HG02623 (cell line): ENCODE results near the gene UBTD1.
"Not testable (repeated sequence)": the region's sequence is repeated elsewhere in the genome, so short reads cannot be mapped to it uniquely, and the experiment has no call there.

Source experiments
- ATAC-seq: cut with Tn5 transposase; IDR thresholded peaks from one replicate; pipeline ENCODE4 v1.9.1; 2021; ENCODE audit warnings: moderate library complexity; ENCODE audit not compliant: unreplicated experiment

Gene UBTD1

GRCh38 chr10:97537186-97537869 is 38.6 kb downstream of the UBTD1 start:
- no peak for ATAC-seq

- no peak for ATAC-seq
Observed at GRCh38 chr10:97538411-97538810, 39.7 kb downstream of the UBTD1 start.

GRCh38 chr10:97538839-97539238 is 40.1 kb downstream of the UBTD1 start:
- no peak for ATAC-seq

- no peak for ATAC-seq
Observed at GRCh38 chr10:97539523-97540200, 40.9 kb downstream of the UBTD1 start.

GRCh38 chr10:97540669-97541500 is 42.2 kb downstream of the UBTD1 start:
- no peak for ATAC-seq

GRCh38 chr10:97542169-97543024 is 43.7 kb downstream of the UBTD1 start:
- no peak for ATAC-seq

GRCh38 chr10:97543025-97543546 is 44.4 kb downstream of the UBTD1 start:
- ATAC-seq = no peak

- ATAC-seq = no peak
Observed at GRCh38 chr10:97546456-97547270, 47.9 kb downstream of the UBTD1 start.

- no peak for ATAC-seq
Observed at GRCh38 chr10:97547271-97547600, 48.5 kb downstream of the UBTD1 start.

- ATAC-seq = no peak
Observed at GRCh38 chr10:97547962-97548361, 49.2 kb downstream of the UBTD1 start.

GRCh38 chr10:97548828-97549455 is 50.2 kb downstream of the UBTD1 start:
- ATAC-seq = no peak

- ATAC-seq = no peak
Observed at GRCh38 chr10:97549587-97550322, 51.0 kb downstream of the UBTD1 start.

GRCh38 chr10:97550336-97551149 is 51.8 kb downstream of the UBTD1 start:
- no peak for ATAC-seq

GRCh38 chr10:97551271-97551670 is 52.5 kb downstream of the UBTD1 start:
- ATAC-seq = no peak

- ATAC-seq = peak; percentile 47
Observed at GRCh38 chr10:97553575-97554031, 54.9 kb downstream of the UBTD1 start.

GRCh38 chr10:97554336-97554735 is 55.6 kb downstream of the UBTD1 start:
- not testable (repeated sequence) for ATAC-seq

GRCh38 chr10:97555541-97555940 is 56.8 kb downstream of the UBTD1 start:
- not testable (repeated sequence) for ATAC-seq
